Stimulated activated CD4-positive, alpha-beta T cell treated with anti-CD3 and anti-CD28 coated beads, Interleukin-2, amount 100 ng/mL, for 24 hours (primary cell): ENCODE results near the gene CACNA2D4.

Experiments
- DNase-seq, 2 donors: peaks; one replicate each; pipeline ENCODE4 v3.0.0-alpha.2; 2020

Gene CACNA2D4

GRCh38 chr12:1869145-1869544 is 49.3 kb downstream of the CACNA2D4 start:
- DNase-seq: no peak

- no peak for DNase-seq
Measured at GRCh38 chr12:1865284-1865866, 53.1 kb downstream of the CACNA2D4 start.

- no peak for DNase-seq
Measured at GRCh38 chr12:1864867-1865266, 53.6 kb downstream of the CACNA2D4 start.

- no peak for DNase-seq
Measured at GRCh38 chr12:1864456-1864855, 54.0 kb downstream of the CACNA2D4 start.

- DNase-seq: no peak
Measured at GRCh38 chr12:1863823-1864222, 54.6 kb downstream of the CACNA2D4 start.

- DNase-seq: no peak
Measured at GRCh38 chr12:1862973-1863372, 55.5 kb downstream of the CACNA2D4 start.

- DNase-seq: no peak
Measured at GRCh38 chr12:1859643-1860042, 58.8 kb downstream of the CACNA2D4 start.

GRCh38 chr12:1858456-1858855 is 60.0 kb downstream of the CACNA2D4 start:
- no peak for DNase-seq

GRCh38 chr12:1857821-1858220 is 60.6 kb downstream of the CACNA2D4 start:
- DNase-seq: no peak

GRCh38 chr12:1857086-1857485 is 61.4 kb downstream of the CACNA2D4 start:
- no peak for DNase-seq

- no peak for DNase-seq
Measured at GRCh38 chr12:1855241-1855640, 63.2 kb downstream of the CACNA2D4 start.

- no peak for DNase-seq
Measured at GRCh38 chr12:1853716-1854115, 64.7 kb downstream of the CACNA2D4 start.

- no peak for DNase-seq
Measured at GRCh38 chr12:1852076-1852475, 66.4 kb downstream of the CACNA2D4 start.

GRCh38 chr12:1851151-1851701 is 67.2 kb downstream of the CACNA2D4 start:
- DNase-seq: no peak

GRCh38 chr12:1848745-1849144 is 69.7 kb downstream of the CACNA2D4 start:
- DNase-seq: no peak

GRCh38 chr12:1848146-1848545 is 70.3 kb downstream of the CACNA2D4 start:
- no peak for DNase-seq

GRCh38 chr12:1847411-1847810 is 71.0 kb downstream of the CACNA2D4 start:
- no peak for DNase-seq

GRCh38 chr12:1846421-1847405 is 71.7 kb downstream of the CACNA2D4 start:
- DNase-seq: no peak

- no peak for DNase-seq
Measured at GRCh38 chr12:1845886-1846285, 72.6 kb downstream of the CACNA2D4 start.

- DNase-seq: no peak
Measured at GRCh38 chr12:1845427-1845826, 73.0 kb downstream of the CACNA2D4 start.

- no peak for DNase-seq
Measured at GRCh38 chr12:1844661-1845409, 73.6 kb downstream of the CACNA2D4 start.

GRCh38 chr12:1844223-1844622 is 74.2 kb downstream of the CACNA2D4 start:
- DNase-seq: no peak

GRCh38 chr12:1843641-1844005 is 74.8 kb downstream of the CACNA2D4 start:
- no peak for DNase-seq
